Liver (tissue), 9 donors: ENCODE measurements around the gene CACNA1C. TPM values are rescaled to one million over a fixed set of nuclear protein-coding genes. Genes with fewer than 3 reads are reported as not detected.
"Not testable (repeated sequence)": the region's sequence is repeated elsewhere in the genome, so short reads cannot be mapped to it uniquely, and the experiment has no call there.

Source experiments
- DNase-seq: peaks from one replicate; pipeline ENCODE4 v3.0.0-alpha.2; 2017; ENCODE audit warnings: low spot score
- H3K27ac ChIP-seq, 2 donors: one replicate each; pipeline ENCODE4 v1.7.0; 2013; ENCODE audit warnings: inconsistent platforms in 2 of 2, low read length in 2 of 2, control low read depth in 1 of 2, low read depth in 1 of 2, mild to moderate bottlenecking in 1 of 2
- H3K27me3 ChIP-seq, 4 donors: one replicate each; pipeline versions ENCODE4 v1.6.1 to v1.7.0; 2013; ENCODE audit warnings: low read length in 3 of 4, inconsistent platforms in 1 of 4, mild to moderate bottlenecking in 1 of 4, moderate library complexity in 1 of 4; ENCODE audit not compliant: control insufficient read depth in 4 of 4, insufficient read depth in 4 of 4
- H3K36me3 ChIP-seq, 4 donors: one replicate each; pipeline versions ENCODE4 v1.6.1 to v1.7.0; 2013; ENCODE audit warnings: low read length in 3 of 4, mild to moderate bottlenecking in 3 of 4, low read depth in 1 of 4, moderate library complexity in 1 of 4; ENCODE audit not compliant: control insufficient read depth in 4 of 4, insufficient read depth in 3 of 4
- H3K4me1 ChIP-seq, 4 donors: one replicate each; pipeline versions ENCODE4 v1.6.1 to v1.7.0; 2013; ENCODE audit warnings: low read length in 3 of 4, mild to moderate bottlenecking in 3 of 4, moderate library complexity in 1 of 4; ENCODE audit not compliant: control insufficient read depth in 4 of 4, insufficient read depth in 4 of 4
- H3K4me3 ChIP-seq, 3 donors: one replicate each; pipeline versions ENCODE4 v1.6.1 to v1.7.0; 2013; ENCODE audit warnings: low read length in 3 of 3, control low read depth in 1 of 3, low read depth in 1 of 3, mild to moderate bottlenecking in 1 of 3
- H3K9ac ChIP-seq, 2 donors: one replicate each; pipeline ENCODE4 v1.7.0; 2013; ENCODE audit warnings: low read length in 2 of 2, mild to moderate bottlenecking in 2 of 2, moderate library complexity in 2 of 2, control low read depth in 1 of 2, low read depth in 1 of 2
- H3K9me3 ChIP-seq, 4 donors: one replicate each; pipeline versions ENCODE4 v1.6.1 to v1.7.0; 2013; ENCODE audit warnings: low read length in 3 of 4; ENCODE audit not compliant: control insufficient read depth in 4 of 4
- EGR1 ChIP-seq, 2 donors: IDR thresholded peaks; 2 replicates each; pipeline ENCODE4 v1.6.1; 2016 to 2018; ENCODE audit warnings: antibody characterized with exemption in 2 of 2, low read depth in 2 of 2
- FOXA1 ChIP-seq: IDR thresholded peaks from 2 replicates; pipeline ENCODE4 v1.6.1; 2016; ENCODE audit warnings: antibody characterized with exemption
- GABPA ChIP-seq, 2 donors: IDR thresholded peaks in 1 of 2; conservative IDR thresholded peaks in 1 of 2; 2 replicates each; pipeline ENCODE4 v1.6.1; 2016; ENCODE audit warnings: antibody characterized with exemption in 2 of 2, mild to moderate bottlenecking in 1 of 2, moderate library complexity in 1 of 2
- HNF4A ChIP-seq, 2 donors: conservative IDR thresholded peaks; 2 replicates each; pipeline ENCODE4 v1.6.1; 2016; ENCODE audit warnings: antibody characterized with exemption in 2 of 2, mild to moderate bottlenecking in 2 of 2
- HNF4G ChIP-seq: IDR thresholded peaks from 2 replicates; pipeline ENCODE4 v1.6.1; 2016; ENCODE audit warnings: antibody characterized with exemption
- JUND ChIP-seq, 2 donors: IDR thresholded peaks; 2 replicates each; pipeline ENCODE4 v1.6.1; 2016; ENCODE audit warnings: antibody characterized with exemption in 2 of 2
- NR2F2 ChIP-seq: IDR thresholded peaks from 2 replicates; pipeline ENCODE4 v1.6.1; 2016; ENCODE audit warnings: antibody characterized with exemption
- RAD21 ChIP-seq, 2 donors: IDR thresholded peaks; 2 replicates each; pipeline ENCODE4 v1.6.1; 2016; ENCODE audit warnings: antibody characterized with exemption in 2 of 2, mild to moderate bottlenecking in 2 of 2
- RXRA ChIP-seq, 2 donors: IDR thresholded peaks; 2 replicates each; pipeline ENCODE4 v1.6.1; 2017 to 2018; ENCODE audit warnings: antibody characterized with exemption in 2 of 2, mild to moderate bottlenecking in 1 of 2
- SP1 ChIP-seq: IDR thresholded peaks from 2 replicates; pipeline ENCODE4 v1.6.1; 2018; ENCODE audit warnings: antibody characterized with exemption, mild to moderate bottlenecking
- TAF1 ChIP-seq: conservative IDR thresholded peaks from 2 replicates; pipeline ENCODE4 v1.6.1; 2016; ENCODE audit warnings: antibody characterized with exemption, mild to moderate bottlenecking
- YY1 ChIP-seq: IDR thresholded peaks from 2 replicates; pipeline ENCODE4 v1.6.1; 2016; ENCODE audit warnings: antibody characterized with exemption, mild to moderate bottlenecking
- ZBTB33 ChIP-seq: IDR thresholded peaks from 2 replicates; pipeline ENCODE4 v1.6.1; 2016; ENCODE audit warnings: antibody characterized with exemption
- WGBS: extraction: QIAGEN DNeasy Blood & Tissue Kit; methylation state at CpG from one replicate; pipeline ENCODE4 v1.1.7; 2013; 5-methylcytosine and 5-hydroxymethylcytosine counted together
- polyA plus RNA-seq, 2 donors: library from polyadenylated mRNA; stranded (reverse) in 1 of 2; unstranded in 1 of 2; fragments of 200-250 nt in 1 of 2; fragments of >200 nt in 1 of 2; fragmentation: Nextera tagmentation in 1 of 2; extraction: Ambion mirVana in 1 of 2; gene quantifications; one replicate each; pipeline versions ENCODE4 v1.2.1 to v1.2.3, GENCODE V29; 2013 to 2015
- total RNA-seq, 2 donors: library from RNA; depleted of rRNA; stranded (reverse); fragments of >200 nt; gene quantifications; one replicate each; pipeline ENCODE4 v1.2.3, GENCODE V29; 2014
- TF ChIP-seq, protein P1 (sequence below): fragments of 150-350 bp; IDR thresholded peaks from 2 replicates; pipeline ENCODE4 v1.5.1; 2017; ENCODE audit warnings: improper control_type of control experiment, low read depth, low read length; ENCODE audit not compliant: missing input control
- TF ChIP-seq, protein P2 (sequence below): IDR thresholded peaks from 2 replicates; pipeline ENCODE4 v1.6.1; 2016; ENCODE audit warnings: antibody characterized with exemption
- TF ChIP-seq, protein P3 (sequence below): IDR thresholded peaks from 2 replicates; pipeline ENCODE4 v1.6.1; 2016; ENCODE audit warnings: antibody characterized with exemption
- donor health status: healthy.
- donor health status: healthy.
- donor health status: healthy.
- donor health status: healthy.
- donor health status: healthy.

Gene CACNA1C
- total and polyA plus RNA-seq, 4 donors = 0.23 to 1.9 (median 0.41) TPM

DNA sequence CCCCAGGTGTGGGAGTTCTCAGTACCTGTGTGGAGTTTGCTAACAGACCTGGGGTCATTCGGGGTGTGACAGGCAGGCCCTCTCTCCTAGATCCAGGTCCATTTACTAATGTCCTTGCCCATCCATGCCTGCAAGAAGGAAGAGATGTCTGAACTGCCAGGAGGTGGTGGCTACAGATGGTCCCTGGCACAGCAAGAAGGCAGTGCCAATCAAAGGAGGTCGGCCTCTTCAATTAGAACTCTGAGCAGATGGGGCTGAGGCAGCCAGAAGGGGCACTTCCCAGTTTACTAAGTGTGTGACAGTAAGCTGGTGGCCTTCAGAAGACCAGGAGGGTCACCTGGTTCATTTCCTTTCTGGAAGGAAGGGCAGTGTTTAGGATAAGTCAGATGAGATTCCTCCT is 202.5 kb downstream of the CACNA1C start:
- DNase-seq = no peak
- Histone ChIP-seq H3K4me3 (no peak overlapping the region), H3K27ac (no peak overlapping the region), H3K4me1 (no peaks in the 10 kb centered on the region), H3K9me3 (no peaks in the 10 kb centered on the region), H3K36me3 (no peaks in the 10 kb centered on the region), H3K9ac (no peak overlapping the region), H3K27me3 (peaks cover 0 to 2% (median 0%) of the 10 kb centered on the region in 4 donors)
- TF ChIP-seq SP1 (no peak), JUND (IDR thresholded peaks at IDR 0.05) (no peak), EGR1 (IDR thresholded peaks at IDR 0.05; ENCODE audit: low read depth in 2 of 2) (no peak), RXRA (IDR thresholded peaks at IDR 0.05) (no peak), TAF1 (no peak), NR2F2 (no peak), FOXA1 (no peak), GABPA (IDR thresholded peaks at IDR 0.05 in 1 of 2, conservative IDR thresholded peaks at IDR 0.05 in 1 of 2) (no peak), HNF4G (no peak), YY1 (no peak), RAD21 (IDR thresholded peaks at IDR 0.05) (no peak)
- TF ChIP-seq, protein P1, sequence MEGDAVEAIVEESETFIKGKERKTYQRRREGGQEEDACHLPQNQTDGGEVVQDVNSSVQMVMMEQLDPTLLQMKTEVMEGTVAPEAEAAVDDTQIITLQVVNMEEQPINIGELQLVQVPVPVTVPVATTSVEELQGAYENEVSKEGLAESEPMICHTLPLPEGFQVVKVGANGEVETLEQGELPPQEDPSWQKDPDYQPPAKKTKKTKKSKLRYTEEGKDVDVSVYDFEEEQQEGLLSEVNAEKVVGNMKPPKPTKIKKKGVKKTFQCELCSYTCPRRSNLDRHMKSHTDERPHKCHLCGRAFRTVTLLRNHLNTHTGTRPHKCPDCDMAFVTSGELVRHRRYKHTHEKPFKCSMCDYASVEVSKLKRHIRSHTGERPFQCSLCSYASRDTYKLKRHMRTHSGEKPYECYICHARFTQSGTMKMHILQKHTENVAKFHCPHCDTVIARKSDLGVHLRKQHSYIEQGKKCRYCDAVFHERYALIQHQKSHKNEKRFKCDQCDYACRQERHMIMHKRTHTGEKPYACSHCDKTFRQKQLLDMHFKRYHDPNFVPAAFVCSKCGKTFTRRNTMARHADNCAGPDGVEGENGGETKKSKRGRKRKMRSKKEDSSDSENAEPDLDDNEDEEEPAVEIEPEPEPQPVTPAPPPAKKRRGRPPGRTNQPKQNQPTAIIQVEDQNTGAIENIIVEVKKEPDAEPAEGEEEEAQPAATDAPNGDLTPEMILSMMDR = no peak
- TF ChIP-seq, protein P2, sequence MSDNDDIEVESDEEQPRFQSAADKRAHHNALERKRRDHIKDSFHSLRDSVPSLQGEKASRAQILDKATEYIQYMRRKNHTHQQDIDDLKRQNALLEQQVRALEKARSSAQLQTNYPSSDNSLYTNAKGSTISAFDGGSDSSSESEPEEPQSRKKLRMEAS = no peak
- TF ChIP-seq, protein P3, sequence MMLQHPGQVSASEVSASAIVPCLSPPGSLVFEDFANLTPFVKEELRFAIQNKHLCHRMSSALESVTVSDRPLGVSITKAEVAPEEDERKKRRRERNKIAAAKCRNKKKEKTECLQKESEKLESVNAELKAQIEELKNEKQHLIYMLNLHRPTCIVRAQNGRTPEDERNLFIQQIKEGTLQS = no peak
- 83% methylated on average over 2 of the region's 2 CpGs for WGBS

DNA sequence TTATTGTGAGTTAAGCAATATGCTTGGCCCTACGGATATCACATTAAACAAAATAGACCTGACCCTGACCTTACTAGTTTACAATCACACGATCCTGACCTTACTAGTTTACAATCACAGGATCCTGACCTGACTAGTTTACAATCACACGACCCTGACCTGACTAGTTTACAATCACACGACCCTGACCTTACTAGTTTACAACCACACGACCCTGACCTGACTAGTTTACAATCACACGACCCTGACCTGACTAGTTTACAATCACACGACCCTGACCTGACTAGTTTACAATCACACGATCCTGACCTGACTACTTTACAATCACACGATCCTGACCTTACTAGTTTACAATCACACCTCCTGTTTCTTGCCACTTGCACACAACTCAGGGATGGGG is 202.9 kb downstream of the CACNA1C start:
- DNase-seq, H3K4me1 ChIP-seq, H3K27me3 ChIP-seq, H3K27ac ChIP-seq, H3K9ac ChIP-seq, H3K4me3 ChIP-seq, H3K36me3 ChIP-seq, H3K9me3 ChIP-seq: not testable (repeated sequence)
- WGBS = 78% methylated on average over 9 of the region's 9 CpGs

GRCh38 chr12:2256453-2256852 is 203.7 kb downstream of the CACNA1C start:
- WGBS = 89% methylated on average over 6 of the region's 6 CpGs
- Histone ChIP-seq H3K27me3 (peaks cover 0 to 2% (median 0%) of the 10 kb centered on the region in 4 donors), H3K27ac (no peak overlapping the region), H3K9me3 (no peaks in the 10 kb centered on the region), H3K4me3 (no peak overlapping the region), H3K4me1 (no peaks in the 10 kb centered on the region), H3K36me3 (no peaks in the 10 kb centered on the region), H3K9ac (no peak overlapping the region)
- DNase-seq = no peak
- TF ChIP-seq GABPA (IDR thresholded peaks at IDR 0.05 in 1 of 2, conservative IDR thresholded peaks at IDR 0.05 in 1 of 2) (no peak), JUND (IDR thresholded peaks at IDR 0.05) (no peak), EGR1 (IDR thresholded peaks at IDR 0.05; ENCODE audit: low read depth in 2 of 2) (no peak), FOXA1 (no peak), TAF1 (no peak), HNF4A (conservative IDR thresholded peaks at IDR 0.05) (no peak), HNF4G (no peak), RXRA (IDR thresholded peaks at IDR 0.05) (no peak), NR2F2 (no peak), ZBTB33 (no peak)
- TF ChIP-seq, protein P3 = no peak
- TF ChIP-seq, protein P1 = no peak
- TF ChIP-seq, protein P2 = no peak
